MM.1S (cell line): ENCODE measurements around the gene AP5Z1.

Experiments used
- DNase-seq: peaks from one replicate; pipeline ENCODE4 v3.0.0-alpha.2; 2015
- H2AFZ ChIP-seq: fragments of 300-600 bp; sonication (generic); 2 replicates; pipeline ENCODE4 v1.6.0; 2016; ENCODE audit warnings: antibody characterized with exemption, low read length
- H3F3A ChIP-seq: fragments of 300-600 bp; sonication (generic); 2 replicates; pipeline ENCODE4 v1.6.1; 2016; ENCODE audit warnings: mild to moderate bottlenecking, antibody characterized with exemption, low read length, moderate library complexity, mixed read lengths; ENCODE audit not compliant: insufficient read depth
- H3K27ac ChIP-seq: fragments of 300-600 bp; sonication (generic); 2 replicates; pipeline ENCODE4 v1.5.1; 2016; ENCODE audit warnings: mild to moderate bottlenecking, low read length
- H3K27me3 ChIP-seq: fragments of 300-600 bp; sonication (generic); replicated peaks from 2 replicates; pipeline ENCODE4 v1.6.0; 2016; ENCODE audit warnings: low read length; ENCODE audit not compliant: insufficient read depth
- H3K36me3 ChIP-seq: fragments of 300-600 bp; sonication (generic); replicated peaks from 2 replicates; pipeline ENCODE4 v1.6.1; 2016; ENCODE audit warnings: mild to moderate bottlenecking, low read length, mixed read lengths; ENCODE audit not compliant: insufficient read depth
- H3K4me1 ChIP-seq: fragments of 300-600 bp; sonication (generic); 2 replicates; pipeline ENCODE4 v1.6.1; 2016; ENCODE audit warnings: low read length, mixed read lengths
- H3K4me2 ChIP-seq: fragments of 300-600 bp; sonication (generic); 2 replicates; pipeline ENCODE4 v1.6.0; 2016; ENCODE audit warnings: low read depth, low read length
- H3K4me3 ChIP-seq: fragments of 300-600 bp; sonication (generic); 2 replicates; pipeline ENCODE4 v1.5.1; 2016; ENCODE audit warnings: low read length, mixed read lengths
- H3K79me2 ChIP-seq: fragments of 300-600 bp; sonication (generic); 2 replicates; pipeline ENCODE4 v1.6.1; 2016; ENCODE audit warnings: mixed run types, low read length, mixed read lengths
- H3K9ac ChIP-seq: fragments of 300-600 bp; sonication (generic); 2 replicates; pipeline ENCODE4 v1.6.1; 2016; ENCODE audit warnings: low read length, mixed read lengths
- H3K9me2 ChIP-seq: fragments of 300-600 bp; sonication (generic); replicated peaks from 2 replicates; pipeline ENCODE4 v1.6.1; 2016; ENCODE audit warnings: mild to moderate bottlenecking, low read length, mixed read lengths; ENCODE audit not compliant: insufficient read depth
- H3K9me3 ChIP-seq: fragments of 300-600 bp; sonication (generic); replicated peaks from 2 replicates; pipeline ENCODE4 v1.6.1; 2016; ENCODE audit warnings: mild to moderate bottlenecking, low read length, mixed read lengths; ENCODE audit not compliant: insufficient read depth
- H4K20me1 ChIP-seq: fragments of 300-600 bp; sonication (generic); 2 replicates; pipeline ENCODE4 v1.6.1; 2016; ENCODE audit warnings: mild to moderate bottlenecking, low read length, moderate library complexity, mixed read lengths; ENCODE audit not compliant: insufficient read depth
- CTCF ChIP-seq: fragments of 300-600 bp; sonication (generic); IDR thresholded peaks from 2 replicates; pipeline ENCODE4 v1.5.1; 2016; ENCODE audit warnings: antibody characterized with exemption, low read length, mixed read lengths
- EZH2 ChIP-seq: fragments of 300-600 bp; sonication (generic); optimal IDR thresholded peaks from 2 replicates; pipeline ENCODE3; 2017; ENCODE audit warnings: low read depth, mild to moderate bottlenecking, antibody characterized with exemption, low read length, mixed read lengths
- EZH2phosphoT487 ChIP-seq: fragments of 300-600 bp; sonication (generic); IDR thresholded peaks from 2 replicates; pipeline ENCODE4 v1.6.1; 2018; ENCODE audit warnings: antibody characterized with exemption, low read length

The AP5Z1 gene

GRCh38 chr7:4783292-4783652 lies 7.8 kb downstream of the AP5Z1 start:
- no peak overlapping the region for H2AFZ ChIP-seq
- peaks cover 19% of the 10 kb centered on the region for H3K79me2 ChIP-seq
- H3K9ac ChIP-seq: no peak overlapping the region
- H4K20me1 ChIP-seq: no peaks in the 10 kb centered on the region
- no peak overlapping the region for H3K4me2 ChIP-seq
- H3K27ac ChIP-seq: no peak overlapping the region
- H3K4me3 ChIP-seq: no peak overlapping the region
- TF ChIP-seq EZH2 (no peak), CTCF (no peak), EZH2phosphoT487 (no peak)
- no peaks in the 10 kb centered on the region for H3F3A ChIP-seq
- no peak for DNase-seq
- H3K4me1 ChIP-seq: no peaks in the 10 kb centered on the region
- H3K27me3 ChIP-seq: no peaks in the 10 kb centered on the region
- no peaks in the 10 kb centered on the region for H3K9me3 ChIP-seq
- H3K9me2 ChIP-seq: no peaks in the 10 kb centered on the region
- H3K36me3 ChIP-seq: no peaks in the 10 kb centered on the region

GRCh38 chr7:4783762-4784351 lies 8.4 kb downstream of the AP5Z1 start:
- H3K27me3 ChIP-seq: no peaks in the 10 kb centered on the region
- H3K9ac ChIP-seq: no peak overlapping the region
- no peaks in the 10 kb centered on the region for H3K9me2 ChIP-seq
- DNase-seq: no peak
- H3K4me1 ChIP-seq: no peaks in the 10 kb centered on the region
- H2AFZ ChIP-seq: no peak overlapping the region
- no peak overlapping the region for H3K4me3 ChIP-seq
- no peaks in the 10 kb centered on the region for H3F3A ChIP-seq
- H3K79me2 ChIP-seq: peaks cover 17% of the 10 kb centered on the region
- no peaks in the 10 kb centered on the region for H4K20me1 ChIP-seq
- H3K9me3 ChIP-seq: no peaks in the 10 kb centered on the region
- TF ChIP-seq EZH2phosphoT487 (no peak), EZH2 (no peak), CTCF (no peak)
- H3K36me3 ChIP-seq: no peaks in the 10 kb centered on the region
- no peak overlapping the region for H3K27ac ChIP-seq
- no peak overlapping the region for H3K4me2 ChIP-seq

- Histone ChIP-seq H2AFZ (no peak overlapping the region), H3K9ac (no peak overlapping the region), H3K27me3 (no peaks in the 10 kb centered on the region), H3F3A (no peaks in the 10 kb centered on the region), H3K4me2 (no peak overlapping the region), H3K27ac (no peak overlapping the region), H3K36me3 (no peaks in the 10 kb centered on the region), H3K79me2 (peaks cover 15% of the 10 kb centered on the region), H3K4me3 (no peak overlapping the region), H3K4me1 (no peaks in the 10 kb centered on the region), H3K9me2 (no peaks in the 10 kb centered on the region), H4K20me1 (no peaks in the 10 kb centered on the region), H3K9me3 (no peaks in the 10 kb centered on the region)
- DNase-seq: no peak
- TF ChIP-seq EZH2phosphoT487: no peak
- TF ChIP-seq CTCF: no peak
Observed at GRCh38 chr7:4784799-4785198, 9.4 kb downstream of the AP5Z1 start.
